M059J (cell line): ENCODE data around the gene F13A1. TPM values are rescaled to one million over a fixed set of nuclear protein-coding genes. Genes with fewer than 3 reads are reported as not detected.
"Not testable (repeated sequence)": the region's sequence is repeated elsewhere in the genome, so short reads cannot be mapped to it uniquely, and the experiment has no call there.

Source experiments
- DNase-seq: peaks from one replicate; pipeline ENCODE4 v3.0.0-alpha.2; 2012; ENCODE audit warnings: low read depth
- total RNA-seq: library from RNA; depleted of rRNA; stranded (reverse); fragments of >200 nt; shearing (Covaris generic); gene quantifications from 2 replicates; pipeline ENCODE4 v1.2.3, GENCODE V29; 2014

F13A1 gene
- total RNA-seq, 1 experiment from 2014 or later, result not detected

- no peak for DNase-seq
Measured at GRCh38 chr6:6317825-6318733, 2.4 kb downstream of the F13A1 start.

GRCh38 chr6:6317386-6317785, 3.1 kb downstream of the F13A1 start:
- DNase-seq, result no peak

- DNase-seq, result peak; percentile 48
Measured at GRCh38 chr6:6315660-6316059, 4.8 kb downstream of the F13A1 start.

- DNase-seq, result no peak
Measured at GRCh38 chr6:6314596-6314995, 5.9 kb downstream of the F13A1 start.

- DNase-seq, result no peak
Measured at GRCh38 chr6:6312901-6313441, 7.5 kb downstream of the F13A1 start.

DNA sequence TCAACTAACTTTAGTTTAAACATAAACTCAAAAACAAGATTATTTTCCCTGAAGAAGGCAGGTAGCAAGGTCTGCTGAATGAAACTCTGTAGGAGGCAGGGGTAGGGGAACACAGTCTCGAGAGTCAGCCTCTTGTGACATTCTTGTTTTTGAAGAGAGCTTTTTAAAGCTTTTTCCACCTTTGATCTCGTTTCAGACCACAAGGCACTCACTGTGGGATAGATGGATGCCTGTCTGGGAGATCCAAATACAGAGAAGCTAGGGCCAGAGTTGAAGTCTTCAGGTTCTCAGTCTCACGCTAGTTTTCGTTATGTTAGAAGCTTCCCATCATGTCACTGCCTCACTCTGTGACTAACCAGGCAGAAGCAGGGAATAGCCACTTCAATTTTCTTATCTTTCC, 14.9 kb downstream of the F13A1 start:
- DNase-seq, result no peak

DNA sequence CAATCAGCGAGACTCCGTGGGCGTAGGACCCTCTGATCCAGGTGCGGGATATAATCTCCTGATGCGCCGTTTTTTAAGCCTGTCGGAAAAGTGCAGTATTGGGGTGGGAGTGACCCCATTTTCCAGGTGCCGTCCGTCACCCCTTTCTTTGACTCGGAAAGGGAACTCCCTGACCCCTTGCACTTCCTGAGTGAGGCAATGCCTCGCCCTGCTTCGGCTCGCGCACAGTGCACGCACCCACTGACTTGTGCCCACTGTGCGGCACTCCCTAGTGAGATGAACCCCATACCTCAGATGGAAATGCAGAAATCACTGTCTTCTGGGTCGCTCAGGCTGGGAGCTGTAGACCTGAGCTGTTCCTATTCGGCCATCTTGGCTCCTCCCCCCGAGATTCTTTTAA, 20.1 kb downstream of the F13A1 start:
- DNase-seq, result not testable (repeated sequence)

DNA sequence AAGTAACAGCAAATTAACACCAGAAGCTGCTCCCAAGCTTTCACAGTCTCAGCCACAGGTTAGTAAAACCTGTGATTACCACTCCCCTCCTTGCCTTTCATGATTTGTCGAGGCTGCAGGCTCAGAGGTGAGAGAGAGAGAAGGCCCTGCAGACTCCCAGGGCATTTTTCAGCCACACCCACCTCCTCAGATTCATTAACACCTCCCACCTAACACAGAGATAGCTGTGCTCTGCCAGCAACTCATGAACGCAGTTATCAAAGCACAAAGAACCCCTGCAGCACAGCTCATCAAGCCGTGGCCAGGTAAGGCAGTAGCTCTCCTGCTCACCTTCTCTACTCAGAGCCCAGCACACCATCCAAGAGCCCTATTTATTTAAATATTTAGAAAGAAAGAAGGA, 27.1 kb downstream of the F13A1 start:
- no peak for DNase-seq

DNA sequence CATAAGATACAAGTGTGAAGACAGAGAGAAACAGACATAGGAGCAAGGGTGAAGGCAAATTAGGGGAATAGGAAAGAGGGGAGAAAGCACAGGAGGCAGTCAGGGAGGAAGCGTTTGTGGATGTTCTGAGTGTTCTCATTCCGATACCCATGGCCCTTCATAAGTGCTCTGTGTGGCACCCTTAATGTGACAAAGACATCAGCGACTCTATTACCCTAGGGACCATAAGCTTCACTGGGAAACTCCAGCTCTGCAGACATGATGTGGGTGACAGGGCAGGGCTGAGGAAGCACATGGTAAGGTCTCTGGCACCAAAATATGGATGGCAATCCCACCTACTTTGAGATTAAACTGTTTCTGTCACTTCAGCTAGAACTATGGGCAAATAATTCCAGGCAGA, 33.0 kb downstream of the F13A1 start:
- no peak for DNase-seq

DNA sequence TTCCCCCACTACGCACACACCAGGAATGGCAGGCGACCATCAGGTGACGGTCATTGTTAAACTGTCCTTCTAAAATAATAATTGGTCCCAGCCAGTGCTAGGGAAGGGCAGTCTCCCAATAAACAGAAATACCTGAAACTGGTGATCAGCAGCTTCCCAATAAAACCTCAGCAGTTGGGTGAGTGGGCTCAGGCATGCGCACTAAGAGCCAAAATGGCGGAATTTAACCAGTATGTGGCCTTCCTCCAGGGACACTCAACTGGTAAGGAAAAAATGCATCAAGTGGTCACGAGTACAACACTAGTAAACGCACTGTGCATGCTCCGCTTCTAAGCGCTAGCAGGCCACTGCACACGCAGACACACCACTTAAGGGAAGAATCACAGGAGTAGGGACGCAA, 34.8 kb downstream of the F13A1 start:
- no peak for DNase-seq

GRCh38 chr6:6284221-6284966, 36.1 kb downstream of the F13A1 start:
- no peak for DNase-seq

DNA sequence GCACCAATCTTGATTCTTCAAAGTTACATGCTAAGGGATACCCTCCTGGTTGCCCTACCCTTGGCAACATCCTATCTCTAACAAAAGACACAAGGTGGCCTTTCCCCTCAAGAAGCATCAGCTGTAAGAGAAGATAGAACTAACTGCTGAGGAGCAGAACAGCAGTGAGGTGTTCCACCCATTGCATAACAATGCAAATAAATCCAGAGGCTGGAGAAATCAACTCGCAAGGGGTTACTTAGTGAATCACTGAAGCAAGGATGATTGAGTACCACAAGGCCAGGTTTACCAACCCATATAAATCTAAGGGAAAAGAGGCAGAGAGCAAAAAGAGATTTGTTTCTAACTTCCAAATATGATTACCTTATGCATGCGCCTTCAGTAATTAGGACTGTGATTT, 36.7 kb downstream of the F13A1 start:
- no peak for DNase-seq

GRCh38 chr6:6282716-6283115, 37.7 kb downstream of the F13A1 start:
- DNase-seq, result no peak

- DNase-seq, result peak; percentile 31
Measured at GRCh38 chr6:6277413-6277812, 43.0 kb downstream of the F13A1 start.

DNA sequence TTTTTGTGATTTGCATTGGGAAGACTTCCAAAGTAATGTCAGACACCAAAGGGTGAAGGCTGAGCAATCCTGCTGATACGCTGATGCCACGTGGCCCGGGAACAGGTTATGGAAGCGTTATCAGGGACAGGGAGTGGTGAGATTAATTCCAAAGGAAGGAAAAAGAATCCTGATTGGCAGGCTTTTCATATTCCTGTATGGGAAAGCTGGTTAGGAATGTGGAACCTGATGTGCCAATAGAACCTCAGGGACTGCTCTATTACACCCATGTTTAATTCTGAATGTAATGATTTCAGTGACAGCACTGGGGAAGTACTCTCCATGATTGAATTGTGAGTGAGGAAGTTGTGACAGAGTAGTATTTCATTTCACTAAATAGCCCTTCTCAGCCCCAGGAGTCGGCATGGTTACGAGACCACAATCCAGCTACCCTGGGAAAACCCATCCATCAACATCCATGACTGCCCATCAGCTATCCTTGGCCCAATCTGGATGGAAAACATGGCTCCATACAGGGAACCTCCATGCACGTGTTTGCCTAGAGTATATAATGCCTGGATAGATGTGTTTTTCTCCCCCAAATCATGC, 49.4 kb downstream of the F13A1 start:
- DNase-seq, result no peak

GRCh38 chr6:6260196-6260722, 60.2 kb downstream of the F13A1 start:
- no peak for DNase-seq

DNA sequence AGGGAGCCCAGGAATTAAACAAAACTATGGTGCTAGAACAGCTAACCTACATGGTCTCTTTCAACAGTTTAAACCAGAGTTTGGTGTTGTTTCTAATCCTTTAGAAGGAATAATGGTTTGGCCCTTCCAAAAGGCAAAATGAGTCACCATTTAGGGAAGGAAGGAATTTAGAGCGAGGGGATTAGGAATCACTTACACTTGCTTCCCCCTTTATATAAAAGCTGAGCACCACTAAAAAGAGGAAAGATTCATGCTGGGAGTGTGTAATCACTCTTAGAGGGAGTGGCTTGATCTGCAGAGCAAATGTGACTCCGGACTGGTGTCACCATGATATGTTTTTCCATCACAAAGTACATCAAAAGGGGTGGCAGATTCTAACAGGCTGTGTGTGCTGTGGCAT, 63.6 kb downstream of the F13A1 start:
- DNase-seq, result no peak

DNA sequence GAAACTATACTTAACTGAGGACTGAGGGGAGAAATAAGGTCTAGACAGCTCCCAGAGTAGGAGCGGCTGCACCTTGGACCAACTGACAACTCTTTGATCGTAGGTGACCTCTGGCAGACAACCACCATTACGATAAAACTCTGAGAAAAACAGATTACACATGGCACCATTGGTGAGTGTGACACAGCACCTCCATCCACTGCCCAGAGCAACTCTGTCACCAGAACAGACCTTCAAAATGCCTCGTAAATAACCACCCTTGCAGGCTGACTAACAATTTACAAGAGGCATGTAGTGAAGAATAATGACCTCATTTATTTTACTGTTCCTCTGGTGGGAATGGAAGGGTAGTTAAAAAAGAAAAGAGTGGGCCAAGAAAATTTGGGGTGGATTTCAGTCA, 64.2 kb downstream of the F13A1 start:
- no peak for DNase-seq

- DNase-seq, result no peak
Measured at GRCh38 chr6:6251555-6252280, 68.7 kb downstream of the F13A1 start.

GRCh38 chr6:6248651-6249050, 71.8 kb downstream of the F13A1 start:
- DNase-seq, result no peak

- no peak for DNase-seq
Measured at GRCh38 chr6:6246544-6246943, 73.9 kb downstream of the F13A1 start.
